Smooth muscle cell (in vitro differentiated cells): ENCODE results near the gene ZNF48. TPM values are rescaled to one million over a fixed set of nuclear protein-coding genes. Genes with fewer than 3 reads are reported as not detected.
"Not testable (repeated sequence)": the region's sequence is repeated elsewhere in the genome, so short reads cannot be mapped to it uniquely, and the experiment has no call there.

Experiments
- DNase-seq: peaks from one replicate; lab custom pipeline; 2025; ENCODE audit not compliant: unreplicated experiment; lab: John Stamatoyannopoulos, UW
- H2AFZ ChIP-seq: fragments of 200-600 bp; sonication (generic); 2 replicates; pipeline ENCODE4 v1.6.0; 2016; ENCODE audit warnings: antibody characterized with exemption, low read depth, mild to moderate bottlenecking
- H3F3A ChIP-seq: fragments of 200-600 bp; sonication (generic); 2 replicates; pipeline ENCODE4 v1.6.0; 2017; ENCODE audit warnings: antibody characterized with exemption, low read depth
- H3K27ac ChIP-seq: fragments of 200-600 bp; sonication (generic); 2 replicates; pipeline ENCODE4 v1.5.1; 2016; ENCODE audit warnings: low read depth, mild to moderate bottlenecking
- H3K27me3 ChIP-seq: fragments of 200-600 bp; sonication (generic); 2 replicates; pipeline ENCODE4 v1.6.1; 2016; ENCODE audit warnings: low read depth, mild to moderate bottlenecking
- H3K36me3 ChIP-seq: fragments of 200-600 bp; sonication (generic); 2 replicates; pipeline ENCODE4 v1.5.1; 2016; ENCODE audit warnings: low read depth
- H3K4me1 ChIP-seq: fragments of 200-600 bp; sonication (generic); 2 replicates; pipeline ENCODE4 v1.5.1; 2016; ENCODE audit warnings: low read depth
- H3K4me2 ChIP-seq: fragments of 200-600 bp; sonication (generic); 2 replicates; pipeline ENCODE4 v1.6.0; 2016; ENCODE audit warnings: mild to moderate bottlenecking
- H3K4me3 ChIP-seq: fragments of 200-600 bp; sonication (generic); 2 replicates; pipeline ENCODE4 v1.5.1; 2016; ENCODE audit warnings: mild to moderate bottlenecking
- H3K79me2 ChIP-seq: fragments of 200-600 bp; sonication (generic); 2 replicates; pipeline ENCODE4 v1.6.0; 2016; ENCODE audit warnings: low read depth, mild to moderate bottlenecking
- H3K9ac ChIP-seq: fragments of 200-600 bp; sonication (generic); 2 replicates; pipeline ENCODE4 v1.6.0; 2016; ENCODE audit warnings: low read depth
- H3K9me3 ChIP-seq: fragments of 200-600 bp; sonication (generic); replicated peaks from 2 replicates; pipeline ENCODE4 v1.5.1; 2016; ENCODE audit warnings: low read depth
- H4K20me1 ChIP-seq: fragments of 200-600 bp; sonication (generic); 2 replicates; pipeline ENCODE4 v1.6.0; 2016; ENCODE audit warnings: low read depth
- CTCF ChIP-seq: fragments of 200-600 bp; sonication (generic); IDR thresholded peaks from 2 replicates; pipeline ENCODE4 v1.5.1; 2017; ENCODE audit warnings: borderline replicate concordance, mild to moderate bottlenecking, antibody characterized with exemption; ENCODE audit not compliant: insufficient read depth, poor library complexity, severe bottlenecking
- WGBS: methylation state at CpG from one replicate; pipeline ENCODE4 v1.1.7; 2016; ENCODE audit warnings: low lambda C conversion rate; 5-methylcytosine and 5-hydroxymethylcytosine counted together
- polyA plus RNA-seq: library from polyadenylated mRNA; unstranded; fragments of >200 nt; fragmentation: Nextera tagmentation; extraction: Ambion mirVana; gene quantifications from 2 replicates; pipeline ENCODE4 v1.2.1, GENCODE V29; 2016
- total RNA-seq: library from RNA; depleted of rRNA; stranded (reverse); fragments of >200 nt; gene quantifications from 2 replicates; pipeline ENCODE4 v1.2.3, GENCODE V29; 2014

Gene ZNF48
- total and polyA plus RNA-seq, 2 experiments from 2014 or later, result 8.0 to 9.3 TPM

- no peak overlapping the region for H2AFZ ChIP-seq
- peaks cover 5% of the 10 kb centered on the region for H4K20me1 ChIP-seq
- no peaks in the 10 kb centered on the region for H3K36me3 ChIP-seq
- no peak overlapping the region for H3K4me2 ChIP-seq
- no peak overlapping the region for H3K4me3 ChIP-seq
- no peaks in the 10 kb centered on the region for H3K79me2 ChIP-seq
- H3K4me1 ChIP-seq, result no peaks in the 10 kb centered on the region
- H3F3A ChIP-seq, result no peaks in the 10 kb centered on the region
- no peak overlapping the region for H3K27ac ChIP-seq
- TF ChIP-seq CTCF, result no peak
- no peaks in the 10 kb centered on the region for H3K9me3 ChIP-seq
- no peaks in the 10 kb centered on the region for H3K27me3 ChIP-seq
- 82% methylated on average over 2 of the region's 2 CpGs for WGBS
- no peak overlapping the region for H3K9ac ChIP-seq
- no peak for DNase-seq
Observed at GRCh38 chr16:30383521-30383920, 11.7 kb upstream of the ZNF48 start.

- DNase-seq, result peak; percentile 54
- H3K27me3 ChIP-seq, result no peaks in the 10 kb centered on the region
- WGBS, result 2% methylated on average over 19 of the region's 31 CpGs
- no peaks in the 10 kb centered on the region for H3K9me3 ChIP-seq
- peak overlapping the region; percentile 77 for H2AFZ ChIP-seq
- no peak for TF ChIP-seq CTCF
- H3K4me1 ChIP-seq, result peaks cover 29% of the 10 kb centered on the region
- peaks cover 28% of the 10 kb centered on the region for H3K79me2 ChIP-seq
- H3K27ac ChIP-seq, result peak overlapping the region; percentile 86
- H3K9ac ChIP-seq, result peak overlapping the region; percentile 74
- H3K36me3 ChIP-seq, result no peaks in the 10 kb centered on the region
- no peaks in the 10 kb centered on the region for H4K20me1 ChIP-seq
- H3K4me3 ChIP-seq, result peak overlapping the region; percentile 95
- peak overlapping the region; percentile 96 for H3K4me2 ChIP-seq
- peaks cover 26% of the 10 kb centered on the region for H3F3A ChIP-seq
Observed at GRCh38 chr16:30394592-30395154, 547 bp upstream of the ZNF48 start.

GRCh38 chr16:30395992-30396585 is 869 bp downstream of the ZNF48 start:
- peaks cover 35% of the 10 kb centered on the region for H3F3A ChIP-seq
- peak overlapping the region; percentile 96 for H3K4me2 ChIP-seq
- no peak for TF ChIP-seq CTCF
- H3K4me1 ChIP-seq, result peaks cover 32% of the 10 kb centered on the region
- H2AFZ ChIP-seq, result no peak overlapping the region
- H3K9ac ChIP-seq, result peak overlapping the region; percentile 49
- DNase-seq, result no peak
- 16% methylated on average over 13 of the region's 13 CpGs for WGBS
- H3K79me2 ChIP-seq, result peaks cover 28% of the 10 kb centered on the region
- H3K27me3 ChIP-seq, result no peaks in the 10 kb centered on the region
- H4K20me1 ChIP-seq, result no peaks in the 10 kb centered on the region
- no peaks in the 10 kb centered on the region for H3K36me3 ChIP-seq
- H3K9me3 ChIP-seq, result no peaks in the 10 kb centered on the region
- H3K4me3 ChIP-seq, result peak overlapping the region; percentile 95
- peak overlapping the region; percentile 28 for H3K27ac ChIP-seq

GRCh38 chr16:30396627-30397026 is 1.4 kb downstream of the ZNF48 start:
- not testable (repeated sequence) for H3K27me3 ChIP-seq, H3K9me3 ChIP-seq, H2AFZ ChIP-seq, DNase-seq, H3K36me3 ChIP-seq, H3K9ac ChIP-seq, H3K27ac ChIP-seq, H4K20me1 ChIP-seq
- H3K4me1 ChIP-seq, result peaks cover 32% of the 10 kb centered on the region
- H3K4me3 ChIP-seq, result peak overlapping the region; percentile 95
- peak overlapping the region; percentile 96 for H3K4me2 ChIP-seq
- H3F3A ChIP-seq, result peaks cover 38% of the 10 kb centered on the region
- H3K79me2 ChIP-seq, result peaks cover 28% of the 10 kb centered on the region
- WGBS, result 88% methylated on average over 3 of the region's 4 CpGs
